ENCODE data around the gene RAMP1. TPM values are rescaled to one million over a fixed set of nuclear protein-coding genes. Genes with fewer than 3 reads are reported as not detected.

RAMP1 gene
- total RNA-seq, 6 donors from 2014 or later = 3.4 to 14.4 (median 9.9) TPM

DNA sequence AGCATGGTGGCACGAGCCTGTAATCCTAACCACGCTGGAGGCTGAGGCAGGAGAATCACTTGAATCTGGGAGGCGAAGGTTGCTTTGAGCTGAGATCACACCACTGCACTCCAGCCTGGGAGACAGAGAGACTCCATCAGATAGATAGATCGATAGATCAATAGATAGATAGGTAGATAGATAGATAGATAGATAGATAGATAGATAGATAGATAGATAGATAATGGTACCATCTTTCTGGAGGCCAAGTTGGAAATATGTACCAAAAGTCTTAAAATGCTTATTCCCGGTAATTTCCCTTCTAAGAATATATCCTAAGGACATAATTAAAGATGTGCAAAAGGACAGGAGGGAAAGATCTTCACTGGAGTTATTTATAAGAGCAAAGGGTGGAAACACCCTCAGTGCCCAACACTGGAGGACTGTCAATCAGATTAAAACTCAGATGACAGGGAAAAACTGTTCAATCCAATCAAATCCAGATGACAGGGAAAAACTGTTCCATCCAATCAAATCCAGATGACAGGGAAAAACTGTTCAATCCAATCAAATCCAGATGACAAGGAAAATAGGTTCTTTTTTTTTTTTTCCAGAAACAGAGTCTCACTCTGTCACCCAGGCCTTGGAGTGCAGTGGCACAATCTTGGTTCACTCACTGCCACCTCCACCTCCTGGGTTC lies 58.4 kb downstream of the RAMP1 start:
- no peaks in the 10 kb centered on the region for H3K36me3 ChIP-seq
- no peak for ATAC-seq (ENCODE audit: low FRiP score in 2 of 2)
- DNase-seq = no peak
- 90 to 91% methylated on average over 5 of the region's 5 CpGs for WGBS, 2 donors
- H3K27me3 ChIP-seq = no peaks in the 10 kb centered on the region
- H3K27ac ChIP-seq = no peak overlapping the region
- TF ChIP-seq EP300 (IDR thresholded peaks at IDR 0.05) = no peak
- TF ChIP-seq POLR2A (IDR thresholded peaks at IDR 0.05) = no peak
- TF ChIP-seq, protein P1, sequence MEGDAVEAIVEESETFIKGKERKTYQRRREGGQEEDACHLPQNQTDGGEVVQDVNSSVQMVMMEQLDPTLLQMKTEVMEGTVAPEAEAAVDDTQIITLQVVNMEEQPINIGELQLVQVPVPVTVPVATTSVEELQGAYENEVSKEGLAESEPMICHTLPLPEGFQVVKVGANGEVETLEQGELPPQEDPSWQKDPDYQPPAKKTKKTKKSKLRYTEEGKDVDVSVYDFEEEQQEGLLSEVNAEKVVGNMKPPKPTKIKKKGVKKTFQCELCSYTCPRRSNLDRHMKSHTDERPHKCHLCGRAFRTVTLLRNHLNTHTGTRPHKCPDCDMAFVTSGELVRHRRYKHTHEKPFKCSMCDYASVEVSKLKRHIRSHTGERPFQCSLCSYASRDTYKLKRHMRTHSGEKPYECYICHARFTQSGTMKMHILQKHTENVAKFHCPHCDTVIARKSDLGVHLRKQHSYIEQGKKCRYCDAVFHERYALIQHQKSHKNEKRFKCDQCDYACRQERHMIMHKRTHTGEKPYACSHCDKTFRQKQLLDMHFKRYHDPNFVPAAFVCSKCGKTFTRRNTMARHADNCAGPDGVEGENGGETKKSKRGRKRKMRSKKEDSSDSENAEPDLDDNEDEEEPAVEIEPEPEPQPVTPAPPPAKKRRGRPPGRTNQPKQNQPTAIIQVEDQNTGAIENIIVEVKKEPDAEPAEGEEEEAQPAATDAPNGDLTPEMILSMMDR (IDR thresholded peaks at IDR 0.05) = no peak
- TF ChIP-seq POLR2AphosphoS5 (IDR thresholded peaks at IDR 0.05) = no peak
- no peak overlapping the region for H3K4me3 ChIP-seq
- H3K4me1 ChIP-seq = peaks cover 0 to 1% (median 0%) of the 10 kb centered on the region in 4 donors
- H3K9me3 ChIP-seq = no peaks in the 10 kb centered on the region

DNA sequence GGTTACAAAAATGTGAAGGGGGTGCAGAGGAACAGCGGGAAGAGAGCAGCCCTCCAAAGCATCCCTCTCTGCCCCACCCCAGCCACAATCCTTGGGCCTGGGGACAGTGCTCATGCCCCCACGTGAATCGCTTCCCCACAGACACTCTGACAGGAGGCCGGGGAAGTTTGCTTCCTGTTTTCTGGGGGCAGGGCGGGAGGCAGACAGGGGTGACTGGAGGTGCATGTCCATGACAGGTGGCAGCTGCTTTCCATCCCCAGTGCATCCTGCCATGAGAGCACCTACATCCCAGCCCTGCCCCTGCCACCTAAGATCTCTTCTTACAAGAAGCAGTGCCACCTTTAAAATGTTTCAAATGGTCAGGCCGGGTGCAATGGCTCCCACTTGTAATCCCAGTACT lies 60.2 kb downstream of the RAMP1 start:
- H3K27me3 ChIP-seq = no peaks in the 10 kb centered on the region
- no peak for ATAC-seq (ENCODE audit: low FRiP score in 2 of 2)
- H3K27ac ChIP-seq = peak overlapping the region in 1 of 4 donors; percentile 17
- peaks cover 0 to 10% (median 0%) of the 10 kb centered on the region in 4 donors for H3K4me1 ChIP-seq
- no peak overlapping the region for H3K4me3 ChIP-seq
- no peaks in the 10 kb centered on the region for H3K36me3 ChIP-seq
- TF ChIP-seq POLR2A (IDR thresholded peaks at IDR 0.05) (no peak), POLR2AphosphoS5 (IDR thresholded peaks at IDR 0.05) (no peak), EP300 (IDR thresholded peaks at IDR 0.05) (no peak)
- TF ChIP-seq, protein P1 (IDR thresholded peaks at IDR 0.05) = no peak
- no peak for DNase-seq
- no peaks in the 10 kb centered on the region for H3K9me3 ChIP-seq
- 39 to 54% methylated on average over 5 to 6 of the region's 6 CpGs for WGBS, 2 donors

DNA sequence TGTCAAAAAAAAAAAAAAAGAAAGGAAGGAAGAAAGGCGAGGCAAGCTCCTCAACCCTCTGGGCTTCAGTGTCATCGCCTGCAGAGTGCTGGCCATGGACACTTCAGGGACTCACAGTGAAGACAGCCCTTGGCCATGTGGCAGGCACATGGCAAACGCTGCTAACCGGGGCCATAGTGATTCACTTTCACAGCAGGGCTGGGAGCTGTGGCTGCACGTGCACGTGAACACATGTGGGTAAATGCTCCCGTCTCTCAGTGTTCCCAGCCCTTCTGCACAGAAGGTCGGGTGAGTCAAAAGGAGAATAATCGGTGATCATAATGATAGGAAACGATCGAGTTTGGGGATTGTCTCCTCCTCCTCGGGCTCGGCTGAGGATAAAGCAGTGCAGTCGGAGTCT lies 61.2 kb downstream of the RAMP1 start:
- H3K36me3 ChIP-seq = no peaks in the 10 kb centered on the region
- H3K27me3 ChIP-seq = no peaks in the 10 kb centered on the region
- DNase-seq = no peak
- no peak overlapping the region for H3K4me3 ChIP-seq
- no peak overlapping the region for H3K27ac ChIP-seq
- TF ChIP-seq POLR2AphosphoS5 (IDR thresholded peaks at IDR 0.05) (no peak), EP300 (IDR thresholded peaks at IDR 0.05) (no peak), POLR2A (IDR thresholded peaks at IDR 0.05) (no peak)
- TF ChIP-seq, protein P1 (IDR thresholded peaks at IDR 0.05) = no peak
- H3K4me1 ChIP-seq = peaks cover 0 to 10% (median 0%) of the 10 kb centered on the region in 4 donors
- ATAC-seq (ENCODE audit: low FRiP score in 2 of 2) = no peak
- no peaks in the 10 kb centered on the region for H3K9me3 ChIP-seq
- 89 to 92% methylated on average over 12 to 14 of the region's 14 CpGs for WGBS, 2 donors

DNA sequence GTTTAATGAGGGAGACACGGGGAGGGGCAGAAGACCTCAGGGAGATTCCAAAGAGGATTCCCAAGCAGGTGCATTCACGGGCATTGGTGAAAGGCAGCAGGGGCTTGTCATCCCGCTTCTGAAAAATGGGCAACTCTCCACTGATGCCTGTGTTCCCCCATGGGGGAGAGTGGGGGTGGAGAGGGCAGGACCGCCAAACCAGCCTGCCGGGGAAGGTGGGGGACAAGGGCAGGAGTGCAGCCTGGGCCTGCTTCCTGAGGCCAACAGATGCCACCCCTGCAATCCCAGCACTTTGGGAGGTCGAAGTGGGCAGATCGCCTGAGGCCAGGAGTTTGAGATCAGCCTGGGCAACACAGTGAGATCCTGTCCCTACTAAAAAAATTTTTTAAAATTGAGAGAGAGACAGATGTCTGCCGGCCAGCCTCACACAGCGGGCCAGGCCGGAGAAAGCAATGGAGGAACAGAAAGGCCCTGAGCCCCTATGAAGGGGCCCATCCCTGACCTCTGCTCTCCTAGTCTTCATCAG lies 62.6 kb downstream of the RAMP1 start:
- H3K27me3 ChIP-seq = no peaks in the 10 kb centered on the region
- no peak overlapping the region for H3K4me3 ChIP-seq
- no peak for ATAC-seq (ENCODE audit: low FRiP score in 2 of 2)
- peaks cover 0 to 10% (median 0%) of the 10 kb centered on the region in 4 donors for H3K4me1 ChIP-seq
- WGBS, 2 donors = 94 to 97% methylated on average over 8 to 10 of the region's 10 CpGs
- TF ChIP-seq, protein P1 (IDR thresholded peaks at IDR 0.05) = no peak
- TF ChIP-seq EP300 (IDR thresholded peaks at IDR 0.05) = no peak
- TF ChIP-seq POLR2A (IDR thresholded peaks at IDR 0.05) = no peak
- no peak for TF ChIP-seq POLR2AphosphoS5 (IDR thresholded peaks at IDR 0.05)
- no peaks in the 10 kb centered on the region for H3K9me3 ChIP-seq
- no peak overlapping the region for H3K27ac ChIP-seq
- H3K36me3 ChIP-seq = no peaks in the 10 kb centered on the region
- no peak for DNase-seq
